Pancreas (tissue), 10 donors: ENCODE measurements around the gene SYNJ2. TPM values are rescaled to one million over a fixed set of nuclear protein-coding genes. Genes with fewer than 3 reads are reported as not detected.

Experiments used
- ATAC-seq, 4 donors: fragments of 200-7000 bp; cut with Tn5 transposase; one replicate each; pipeline versions ENCODE4 v1.8.0 to v1.9.1; 2020; ENCODE audit warnings: mild to moderate bottlenecking in 4 of 4, moderate library complexity in 4 of 4
- DNase-seq, 6 donors: peaks; one replicate each; pipeline ENCODE4 v3.0.0-alpha.2; 2020
- FAIRE-seq: peaks from 2 replicates; lab custom pipeline; 2012; peaks lifted over from hg19 to GRCh38; lab: Jason Lieb, UNC
- H3K27ac ChIP-seq, 4 donors: fragments of 200-600 bp; sonication (generic); 1 replicate in 3 of 4; 2 replicates in 1 of 4; pipeline versions ENCODE4 v1.5.0 to v1.8.0; 2020
- H3K27me3 ChIP-seq, 4 donors: fragments of 200-600 bp; one replicate each; pipeline ENCODE4 v1.8.0; 2021
- H3K36me3 ChIP-seq, 3 donors: fragments of 200-600 bp; sonication (generic) in 1 of 3; one replicate each; pipeline versions ENCODE4 v1.5.0 to v1.8.0; 2020 to 2021
- H3K4me1 ChIP-seq, 3 donors: fragments of 200-600 bp; one replicate each; pipeline ENCODE4 v1.8.0; 2021
- H3K4me3 ChIP-seq, 4 donors: fragments of 200-600 bp; sonication (generic) in 2 of 4; one replicate each; pipeline versions ENCODE4 v1.5.0 to v1.8.0; 2020 to 2021
- H3K9me3 ChIP-seq, 4 donors: fragments of 200-600 bp; one replicate each; pipeline ENCODE4 v1.8.0; 2021
- CTCF ChIP-seq, 4 donors: fragments of 200-600 bp; sonication (generic) in 3 of 4; IDR thresholded peaks; one replicate each; pipeline versions ENCODE4 v1.5.0 to v1.8.0; 2021; ENCODE audit warnings: antibody characterized with exemption in 4 of 4
- WGBS, 2 donors: extraction: QIAGEN DNeasy Blood & Tissue Kit; methylation state at CpG; one replicate each; pipeline ENCODE4 v1.1.7; 2013; 5-methylcytosine and 5-hydroxymethylcytosine counted together
- intact Hi-C, 3 donors: fragments of 100-400 bp; cut with DNase I; formaldehyde crosslinking; loops; one replicate each; pipeline versions ENCODE4 v1.11.1 to v1.14.2; 2022
- polyA plus RNA-seq, 2 donors: library from polyadenylated mRNA; stranded (reverse); fragments of 200-250 nt; gene quantifications; one replicate each; pipeline ENCODE4 v1.2.3, GENCODE V29; 2013
- total RNA-seq, 6 donors: library from RNA; stranded (reverse); fragmentation: NEBNext Ultra II Directional in 4 of 6; extraction: Animal tissue kit (Norgen Biotek cat#: 25700) in 4 of 6; gene quantifications; one replicate each; pipeline versions ENCODE4 v1.2.1 to v1.2.4, GENCODE V29; 2021 to 2023
- donor health status: healthy with polysubstance abuse.
- donor health status: DM: no; HTN: no; CAD: no; lungs with moderate emphysema.
- donor health status: DM: no; HTN: no; CAD: no.
- donor health status: control.
- donor health status: control.
- donor health status: Bipolar disorder and iron deficiency.
- donor health status: DM: yes; HTN: yes; CAD: no.
- donor health status: DM: no; HTN: no; CAD: no.
- donor health status: DM: no; HTN: no; CAD: no.
- donor health status: DM: yes; HTN: yes; CAD: no.

Gene SYNJ2
- total and polyA plus RNA-seq, 8 donors, result 7.9 to 17.1 (median 9.9) TPM

- no peaks in the 10 kb centered on the region for H3K9me3 ChIP-seq
- intact Hi-C loops, result no loop called here
- H3K36me3 ChIP-seq, result peaks cover 0 to 5% (median 0%) of the 10 kb centered on the region in 3 donors
- TF ChIP-seq CTCF (IDR thresholded peaks at IDR 0.05), result no peak
- H3K4me1 ChIP-seq, result peaks cover 0 to 15% (median 5%) of the 10 kb centered on the region in 3 donors
- H3K4me3 ChIP-seq, result no peak overlapping the region
- FAIRE-seq, result no peak
- H3K27ac ChIP-seq, result no peak overlapping the region
- WGBS, 2 donors, result 29% methylated on average over 4 of the region's 4 CpGs
- ATAC-seq, result peak in 3 of 4 donors; percentile 61 to 83 (median 75)
- H3K27me3 ChIP-seq, result no peaks in the 10 kb centered on the region
- no peak for DNase-seq
Measured at GRCh38 chr6:158103228-158103627, 121.6 kb downstream of the SYNJ2 start.

- intact Hi-C loops, result no loop called here
- no peak for TF ChIP-seq CTCF (IDR thresholded peaks at IDR 0.05)
Measured at GRCh38 chr6:158104696-158105095, 123.0 kb downstream of the SYNJ2 start.

GRCh38 chr6:158109748-158110147 lies 128.1 kb downstream of the SYNJ2 start:
- FAIRE-seq (no peak), DNase-seq (no peak), ATAC-seq (no peak)
- H3K4me3 ChIP-seq, result no peak overlapping the region
- H3K27me3 ChIP-seq, result no peaks in the 10 kb centered on the region
- no peak overlapping the region for H3K27ac ChIP-seq
- peaks cover 0 to 20% (median 2%) of the 10 kb centered on the region in 3 donors for H3K4me1 ChIP-seq
- intact Hi-C loops, result no loop called here
- no peaks in the 10 kb centered on the region for H3K9me3 ChIP-seq
- TF ChIP-seq CTCF (IDR thresholded peaks at IDR 0.05), result no peak
- WGBS, 2 donors, result 76 to 98% methylated on average over 2 of the region's 2 CpGs
- peaks cover 0 to 9% (median 0%) of the 10 kb centered on the region in 3 donors for H3K36me3 ChIP-seq

More at GRCh38 chr6:158104696-158105095, 123.0 kb downstream of the SYNJ2 start:
- H3K4me1 ChIP-seq, result peaks cover 0 to 15% (median 5%) of the 10 kb centered on the region in 3 donors
- FAIRE-seq (no peak), ATAC-seq (no peak), DNase-seq (no peak)
- H3K27me3 ChIP-seq, result no peaks in the 10 kb centered on the region
- no peak overlapping the region for H3K4me3 ChIP-seq
- 46 to 51% methylated on average over 2 of the region's 2 CpGs for WGBS, 2 donors
- peaks cover 0 to 5% (median 0%) of the 10 kb centered on the region in 3 donors for H3K36me3 ChIP-seq
- no peaks in the 10 kb centered on the region for H3K9me3 ChIP-seq
- no peak overlapping the region for H3K27ac ChIP-seq

- FAIRE-seq, result no peak
- no peak for DNase-seq
- ATAC-seq, result no peak
- Histone ChIP-seq H3K27me3 (no peaks in the 10 kb centered on the region), H3K4me1 (peaks cover 0 to 14% (median 0%) of the 10 kb centered on the region in 3 donors), H3K27ac (no peak overlapping the region), H3K9me3 (no peaks in the 10 kb centered on the region), H3K36me3 (peaks cover 0 to 15% (median 0%) of the 10 kb centered on the region in 3 donors), H3K4me3 (no peak overlapping the region)
- intact Hi-C loops, result no loop called here
- 92% methylated on average over 5 of the region's 5 CpGs for WGBS, 2 donors
- no peak for TF ChIP-seq CTCF (IDR thresholded peaks at IDR 0.05)
Measured at GRCh38 chr6:158110986-158111385, 129.3 kb downstream of the SYNJ2 start.

- no peak for TF ChIP-seq CTCF (IDR thresholded peaks at IDR 0.05)
- 96 to 98% methylated on average over 5 of the region's 5 CpGs for whole genome bisulfite sequencing, 2 donors
- no peak for FAIRE-seq
Measured at GRCh38 chr6:158111987-158112386, 130.3 kb downstream of the SYNJ2 start.

More at GRCh38 chr6:158111987-158112386, 130.3 kb downstream of the SYNJ2 start:
- DNase-seq (no peak), ATAC-seq (no peak)
- no peak overlapping the region for H3K4me3 ChIP-seq
- H3K4me1 ChIP-seq, result peaks cover 0 to 14% (median 0%) of the 10 kb centered on the region in 3 donors
- no peaks in the 10 kb centered on the region for H3K9me3 ChIP-seq
- no peak overlapping the region for H3K27ac ChIP-seq
- peaks cover 0 to 11% (median 0%) of the 10 kb centered on the region in 3 donors for H3K36me3 ChIP-seq
- intact Hi-C loops, result no loop called here
- no peaks in the 10 kb centered on the region for H3K27me3 ChIP-seq
